Measurements from ENCODE around the gene LTBR. TPM values are rescaled to one million over a fixed set of nuclear protein-coding genes. Genes with fewer than 3 reads are reported as not detected.

LTBR gene
- total and polyA plus RNA-seq, 5 donors from 2014 or later: 0.35 TPM; not detected in 4

Other genes starting within 250 kb of the LTBR start
- gene CD9, start 183.8 kb upstream of the LTBR start, total RNA-seq: 3.6 TPM
- gene CD9, start 183.8 kb upstream of the LTBR start, polyA plus RNA-seq: 10 to 100 TPM in 1 of 4 donors, 1 to 10 TPM in 3; 4.8 to 10.3 (median 7.4) TPM
- gene PLEKHG6, start 73.5 kb upstream of the LTBR start, total RNA-seq: not detected
- gene PLEKHG6, start 73.5 kb upstream of the LTBR start, polyA plus RNA-seq: under 1 TPM in 3 of 4 donors, not detected in 1; 0.31 to 0.62 (median 0.37) TPM
- gene TNFRSF1A, start 42.1 kb upstream of the LTBR start, total RNA-seq: 38.5 TPM
- 10 to 100 TPM; 25.6 to 39.5 (median 31.0) TPM for gene TNFRSF1A, start 42.1 kb upstream of the LTBR start, polyA plus RNA-seq
- gene SCNN1A, start 8.6 kb upstream of the LTBR start, total RNA-seq: 0.86 TPM
- under 1 TPM; 0.09 to 0.60 (median 0.22) TPM for gene SCNN1A, start 8.6 kb upstream of the LTBR start, polyA plus RNA-seq
- gene CD27, start 60.8 kb downstream of the LTBR start, total RNA-seq: 156 TPM
- 100 to 1,000 TPM; 547 to 707 (median 641) TPM for gene CD27, start 60.8 kb downstream of the LTBR start, polyA plus RNA-seq
- 28.0 TPM for gene TAPBPL, start 67.9 kb downstream of the LTBR start, total RNA-seq
- 10 to 100 TPM; 34.8 to 72.7 (median 46.9) TPM for gene TAPBPL, start 67.9 kb downstream of the LTBR start, polyA plus RNA-seq
- 67.3 TPM for gene VAMP1, start 86.5 kb downstream of the LTBR start, total RNA-seq
- 10 to 100 TPM in 3 of 4 donors, 1 to 10 TPM in 1; 9.8 to 16.1 (median 13.5) TPM for gene VAMP1, start 86.5 kb downstream of the LTBR start, polyA plus RNA-seq
- gene MRPL51, start 109.1 kb downstream of the LTBR start, total RNA-seq: 40.5 TPM
- 100 to 1,000 TPM; 243 to 372 (median 253) TPM for gene MRPL51, start 109.1 kb downstream of the LTBR start, polyA plus RNA-seq
- gene NCAPD2, start 109.9 kb downstream of the LTBR start, total RNA-seq: 32.8 TPM
- 10 to 100 TPM; 21.5 to 29.1 (median 26.3) TPM for gene NCAPD2, start 109.9 kb downstream of the LTBR start, polyA plus RNA-seq
- 669 TPM for gene GAPDH, start 150.4 kb downstream of the LTBR start, total RNA-seq
- gene GAPDH, start 150.4 kb downstream of the LTBR start, polyA plus RNA-seq: 1,000 to 10,000 TPM; 1,962 to 2,973 (median 2,405) TPM
- 46.6 TPM for gene IFFO1, start 171.9 kb downstream of the LTBR start, total RNA-seq
- gene IFFO1, start 171.9 kb downstream of the LTBR start, polyA plus RNA-seq: 10 to 100 TPM in 1 of 4 donors, 1 to 10 TPM in 3; 5.6 to 10.4 (median 8.3) TPM
- 77.5 TPM for gene NOP2, start 184.1 kb downstream of the LTBR start, total RNA-seq
- gene NOP2, start 184.1 kb downstream of the LTBR start, polyA plus RNA-seq: 10 to 100 TPM; 13.2 to 34.0 (median 22.5) TPM
- gene CHD4, start 223.2 kb downstream of the LTBR start, total RNA-seq: 474 TPM
- 10 to 100 TPM; 32.2 to 43.4 (median 38.8) TPM for gene CHD4, start 223.2 kb downstream of the LTBR start, polyA plus RNA-seq